Neural progenitor cell (in vitro differentiated cells): Measurements from ENCODE around the gene KIRREL3. TPM values are rescaled to one million over a fixed set of nuclear protein-coding genes. Genes with fewer than 3 reads are reported as not detected.
A peak's percentile ranks its signal among the peaks of the same experiment; 100 is the strongest.

Experiments used
- DNase-seq: peaks from one replicate; pipeline ENCODE4 v3.0.0-alpha.2; 2016; ENCODE audit warnings: low spot score
- H2AFZ ChIP-seq: fragments of 200-600 bp; sonication (generic); replicated peaks from 2 replicates; pipeline ENCODE4 v1.6.1; 2016; ENCODE audit warnings: antibody characterized with exemption
- H3F3A ChIP-seq: fragments of 200-600 bp; sonication (generic); 2 replicates; pipeline ENCODE4 v1.6.1; 2016; ENCODE audit warnings: antibody characterized with exemption, low read depth
- H3K27ac ChIP-seq: fragments of 200-600 bp; sonication (generic); 2 replicates; pipeline ENCODE4 v1.5.1; 2016; ENCODE audit warnings: mild to moderate bottlenecking
- H3K27me3 ChIP-seq: fragments of 200-600 bp; sonication (generic); 2 replicates; pipeline ENCODE4 v1.6.1; 2016; ENCODE audit warnings: mild to moderate bottlenecking, moderate library complexity
- H3K36me3 ChIP-seq: fragments of 200-600 bp; sonication (generic); 2 replicates; pipeline ENCODE4 v1.5.1; 2016
- H3K4me1 ChIP-seq: fragments of 200-600 bp; sonication (generic); 2 replicates; pipeline ENCODE4 v1.6.1; 2016; ENCODE audit warnings: mixed run types
- H3K4me2 ChIP-seq: fragments of 200-600 bp; sonication (generic); 2 replicates; pipeline ENCODE4 v1.6.1; 2016
- H3K4me3 ChIP-seq: fragments of 200-600 bp; sonication (generic); 2 replicates; pipeline ENCODE4 v1.5.1; 2016
- H3K79me2 ChIP-seq: fragments of 200-600 bp; sonication (generic); 2 replicates; pipeline ENCODE4 v1.6.1; 2016; ENCODE audit warnings: low read depth
- H3K9ac ChIP-seq: fragments of 200-600 bp; sonication (generic); 2 replicates; pipeline ENCODE4 v1.6.1; 2016
- H3K9me3 ChIP-seq: fragments of 200-600 bp; sonication (generic); 2 replicates; pipeline ENCODE4 v1.5.1; 2016; ENCODE audit warnings: low read depth
- H4K20me1 ChIP-seq: fragments of 200-600 bp; sonication (generic); 2 replicates; pipeline ENCODE4 v1.6.1; 2016; ENCODE audit warnings: low read depth
- H3K27ac Mint-ChIP-seq: 3 replicates; pipeline ENCODE4 v1.8.0; 2021; ENCODE audit warnings: mixed read lengths
- H3K27me3 Mint-ChIP-seq: 2 replicates; pipeline ENCODE4 v1.8.0; 2022; ENCODE audit warnings: low read depth, mild to moderate bottlenecking, inconsistent platforms, moderate library complexity, mixed read lengths; ENCODE audit not compliant: insufficient read depth
- H3K36me3 Mint-ChIP-seq: 3 replicates; pipeline ENCODE4 v1.8.0; 2021; ENCODE audit warnings: mixed read lengths
- H3K4me1 Mint-ChIP-seq: 3 replicates; pipeline ENCODE4 v1.8.0; 2021; ENCODE audit warnings: mixed read lengths
- H3K4me3 Mint-ChIP-seq: 3 replicates; pipeline ENCODE4 v1.8.0; 2021; ENCODE audit warnings: mild to moderate bottlenecking, moderate library complexity, mixed read lengths
- H3K9me3 Mint-ChIP-seq: 3 replicates; pipeline ENCODE4 v1.8.0; 2020; ENCODE audit warnings: mixed read lengths
- CTCF ChIP-seq: fragments of 200-600 bp; sonication (generic); IDR thresholded peaks from 2 replicates; pipeline ENCODE4 v1.5.1; 2017; ENCODE audit warnings: antibody characterized with exemption, mild to moderate bottlenecking
- EZH2 ChIP-seq: fragments of 200-600 bp; sonication (generic); IDR thresholded peaks from 2 replicates; pipeline ENCODE4 v1.6.1; 2017; ENCODE audit warnings: antibody characterized with exemption, mild to moderate bottlenecking, moderate library complexity
- EZH2phosphoT487 ChIP-seq: fragments of 200-600 bp; sonication (generic); IDR thresholded peaks from 2 replicates; pipeline ENCODE4 v1.6.1; 2017; ENCODE audit warnings: antibody characterized with exemption
- total RNA-seq: library from RNA; depleted of rRNA; stranded (reverse); fragments of >200 nt; gene quantifications from 2 replicates; pipeline ENCODE4 v1.2.3, GENCODE V29; 2015; ENCODE audit warnings: low replicate concordance

KIRREL3 gene
- total RNA-seq, 1 donor from 2014 or later: 1.1 TPM

GRCh38 chr11:126739499-126740145, 260.9 kb downstream of the KIRREL3 start:
- H3K27me3 Mint-ChIP-seq: peaks cover 4% of the 10 kb centered on the region
- Histone ChIP-seq H2AFZ (no peak overlapping the region), H3K4me2 (no peak overlapping the region), H3F3A (no peaks in the 10 kb centered on the region), H3K27ac (no peak overlapping the region), H3K9ac (no peak overlapping the region), H4K20me1 (no peaks in the 10 kb centered on the region), H3K27me3 (no peaks in the 10 kb centered on the region), H3K9me3 (no peaks in the 10 kb centered on the region), H3K4me1 (peaks cover 9% of the 10 kb centered on the region), H3K36me3 (no peaks in the 10 kb centered on the region), H3K79me2 (no peaks in the 10 kb centered on the region), H3K4me3 (no peak overlapping the region)
- no peak for DNase-seq
- no peaks in the 10 kb centered on the region for H3K36me3 Mint-ChIP-seq
- H3K9me3 Mint-ChIP-seq: no peaks in the 10 kb centered on the region
- H3K4me1 Mint-ChIP-seq: peaks cover 17% of the 10 kb centered on the region
- no peak overlapping the region for H3K27ac Mint-ChIP-seq
- no peak overlapping the region for H3K4me3 Mint-ChIP-seq
- TF ChIP-seq EZH2 (no peak), EZH2phosphoT487 (no peak), CTCF (no peak)

GRCh38 chr11:126738295-126739031, 262.1 kb downstream of the KIRREL3 start:
- Histone ChIP-seq H2AFZ (no peak overlapping the region), H4K20me1 (no peaks in the 10 kb centered on the region), H3K4me3 (no peak overlapping the region), H3K4me1 (peaks cover 9% of the 10 kb centered on the region), H3K27me3 (no peaks in the 10 kb centered on the region), H3K79me2 (no peaks in the 10 kb centered on the region), H3K27ac (no peak overlapping the region), H3K9ac (no peak overlapping the region), H3K36me3 (no peaks in the 10 kb centered on the region), H3K4me2 (no peak overlapping the region), H3K9me3 (no peaks in the 10 kb centered on the region), H3F3A (no peaks in the 10 kb centered on the region)
- H3K4me1 Mint-ChIP-seq: peaks cover 17% of the 10 kb centered on the region
- no peak for TF ChIP-seq CTCF
- TF ChIP-seq EZH2: no peak
- TF ChIP-seq EZH2phosphoT487: no peak
- peaks cover 3% of the 10 kb centered on the region for H3K27me3 Mint-ChIP-seq
- H3K9me3 Mint-ChIP-seq: no peaks in the 10 kb centered on the region
- DNase-seq: no peak
- H3K4me3 Mint-ChIP-seq: no peak overlapping the region
- no peak overlapping the region for H3K27ac Mint-ChIP-seq
- no peaks in the 10 kb centered on the region for H3K36me3 Mint-ChIP-seq

GRCh38 chr11:126736682-126737572, 263.6 kb downstream of the KIRREL3 start:
- Histone ChIP-seq H2AFZ (peak overlapping the region; percentile 7), H3K27ac (no peak overlapping the region), H3K36me3 (no peaks in the 10 kb centered on the region), H3K27me3 (no peaks in the 10 kb centered on the region), H3K9ac (no peak overlapping the region), H3K79me2 (no peaks in the 10 kb centered on the region), H3K4me3 (no peak overlapping the region), H3K9me3 (no peaks in the 10 kb centered on the region), H4K20me1 (no peaks in the 10 kb centered on the region), H3K4me1 (peaks cover 20% of the 10 kb centered on the region), H3K4me2 (no peak overlapping the region), H3F3A (peaks cover under 1% of the 10 kb centered on the region)
- H3K27ac Mint-ChIP-seq: peak overlapping the region; percentile 64
- H3K4me3 Mint-ChIP-seq: no peak overlapping the region
- DNase-seq: no peak
- no peaks in the 10 kb centered on the region for H3K36me3 Mint-ChIP-seq
- no peaks in the 10 kb centered on the region for H3K9me3 Mint-ChIP-seq
- H3K4me1 Mint-ChIP-seq: peaks cover 26% of the 10 kb centered on the region
- TF ChIP-seq EZH2phosphoT487: no peak
- TF ChIP-seq EZH2: no peak
- TF ChIP-seq CTCF: no peak
- peaks cover 5% of the 10 kb centered on the region for H3K27me3 Mint-ChIP-seq
